ENCODE results near the gene ZNF80.
"Not testable (repeated sequence)": the region's sequence is repeated elsewhere in the genome, so short reads cannot be mapped to it uniquely, and the experiment has no call there.

ZNF80 gene

GRCh38 chr3:114237478-114237877, at the start of gene ZNF80:
TSS of gene ZNF80 (minus strand) at chr3:114237578. CDS start at chr3:114237074, 504 bp downstream.
- not testable (repeated sequence) for DNase-seq (ENCODE audit: low spot score)

- DNase-seq (ENCODE audit: low spot score), result no peak
Observed at GRCh38 chr3:114286266-114286665, 48.9 kb upstream of the ZNF80 start.

- DNase-seq (ENCODE audit: low spot score), result peak; percentile 51
Observed at GRCh38 chr3:114285648-114286230, 48.4 kb upstream of the ZNF80 start.

- no peak for DNase-seq (ENCODE audit: low spot score)
Observed at GRCh38 chr3:114284644-114285043, 47.3 kb upstream of the ZNF80 start.

- not testable (repeated sequence) for DNase-seq (ENCODE audit: low spot score)
Observed at GRCh38 chr3:114276856-114277255, 39.5 kb upstream of the ZNF80 start.

- DNase-seq (ENCODE audit: low spot score), result no peak
Observed at GRCh38 chr3:114274929-114275328, 37.6 kb upstream of the ZNF80 start.

- DNase-seq (ENCODE audit: low spot score), result no peak
Observed at GRCh38 chr3:114272271-114272670, 34.9 kb upstream of the ZNF80 start.

- DNase-seq (ENCODE audit: low spot score), result no peak
Observed at GRCh38 chr3:114270019-114270418, 32.6 kb upstream of the ZNF80 start.

GRCh38 chr3:114260152-114260551, 22.8 kb upstream of the ZNF80 start:
- DNase-seq (ENCODE audit: low spot score), result no peak

GRCh38 chr3:114259566-114259965, 22.2 kb upstream of the ZNF80 start:
- no peak for DNase-seq (ENCODE audit: low spot score)

GRCh38 chr3:114253505-114253904, 16.1 kb upstream of the ZNF80 start:
- no peak for DNase-seq (ENCODE audit: low spot score)

GRCh38 chr3:114252954-114253353, 15.6 kb upstream of the ZNF80 start:
- DNase-seq (ENCODE audit: low spot score), result no peak

GRCh38 chr3:114242947-114243346, 5.6 kb upstream of the ZNF80 start:
- DNase-seq (ENCODE audit: low spot score), result no peak

- no peak for DNase-seq (ENCODE audit: low spot score)
Observed at GRCh38 chr3:114241262-114241661, 3.9 kb upstream of the ZNF80 start.

GRCh38 chr3:114238146-114238785, 888 bp upstream of the ZNF80 start:
- DNase-seq (ENCODE audit: low spot score), result not testable (repeated sequence)

GRCh38 chr3:114235431-114235830, 1.9 kb downstream of the ZNF80 start:
- no peak for DNase-seq (ENCODE audit: low spot score)

- DNase-seq (ENCODE audit: low spot score), result no peak
Observed at GRCh38 chr3:114234745-114235144, 2.6 kb downstream of the ZNF80 start.

- DNase-seq (ENCODE audit: low spot score), result peak; percentile 65
Observed at GRCh38 chr3:114231616-114232015, 5.8 kb downstream of the ZNF80 start.

GRCh38 chr3:114227076-114227475, 10.3 kb downstream of the ZNF80 start:
- no peak for DNase-seq (ENCODE audit: low spot score)

GRCh38 chr3:114226313-114226712, 11.1 kb downstream of the ZNF80 start:
- no peak for DNase-seq (ENCODE audit: low spot score)

- DNase-seq (ENCODE audit: low spot score), result peak; percentile 76
Observed at GRCh38 chr3:114223143-114223542, 14.2 kb downstream of the ZNF80 start.

GRCh38 chr3:114221881-114222264, 15.5 kb downstream of the ZNF80 start:
- DNase-seq (ENCODE audit: low spot score), result no peak

- peak; percentile 83 for DNase-seq (ENCODE audit: low spot score)
Observed at GRCh38 chr3:114221165-114221880, 16.1 kb downstream of the ZNF80 start.

Data from CD4-positive, alpha-beta T cell treated with Interleukin-2 at 100 ng/mL for 4 hours (primary cell).